Cardiac septum (tissue), 1 donor: ENCODE measurements around the gene IQUB. TPM values are rescaled to one million over a fixed set of nuclear protein-coding genes. Genes with fewer than 3 reads are reported as not detected.
"Not testable (repeated sequence)": the region's sequence is repeated elsewhere in the genome, so short reads cannot be mapped to it uniquely, and the experiment has no call there.

Source experiments
- DNase-seq: peaks from one replicate; pipeline ENCODE4 v3.0.0-alpha.2; 2020; ENCODE audit warnings: low spot score
- intact Hi-C: fragments of 100-400 bp; cut with DNase I; formaldehyde crosslinking; loops from one replicate; pipeline ENCODE4 v1.14.0; 2022
- total RNA-seq: library from RNA; stranded (reverse); fragmentation: NEBNext Ultra II Directional; extraction: Animal tissue kit (Norgen Biotek cat#: 25700); gene quantifications from one replicate; pipeline ENCODE4 v1.2.1, GENCODE V29; 2021
- donor health status: DM: no; HTN: no; CAD: no.

IQUB gene
- total RNA-seq, 1 donor from 2014 or later: 0.78 TPM

GRCh38 chr7:123499211-123499970, 35.0 kb downstream of the IQUB start:
- intact Hi-C loops: loop anchor here (10.0 kb wide), 1 partner anchor 365 kb away; no protein-coding TSS in a partner anchor
- no peak for DNase-seq

- no peak for DNase-seq
- intact Hi-C loops: loop anchor here (10.0 kb wide), 1 partner anchor 366 kb away; no protein-coding TSS in a partner anchor
Measured at GRCh38 chr7:123498601-123499000, 35.8 kb downstream of the IQUB start.

- intact Hi-C loops: loop anchor here (10.0 kb wide), 1 partner anchor 367 kb away; no protein-coding TSS in a partner anchor
Measured at GRCh38 chr7:123498031-123498430, 36.4 kb downstream of the IQUB start.

GRCh38 chr7:123494193-123494796, 40.1 kb downstream of the IQUB start:
- DNase-seq: no peak
- intact Hi-C loops: loop anchor here (5.0 to 10.0 kb wide), 2 partner anchors 43 to 371 kb away; no protein-coding TSS in a partner anchor

More at GRCh38 chr7:123498031-123498430, 36.4 kb downstream of the IQUB start:
- DNase-seq: no peak

GRCh38 chr7:123492485-123492884, 41.9 kb downstream of the IQUB start:
- DNase-seq: no peak
- intact Hi-C loops: loop anchor here (5.0 to 10.0 kb wide), 2 partner anchors 45 to 372 kb away; no protein-coding TSS in a partner anchor

GRCh38 chr7:123485721-123486120, 48.7 kb downstream of the IQUB start:
- intact Hi-C loops: no loop called here

GRCh38 chr7:123485187-123485586, 49.2 kb downstream of the IQUB start:
- intact Hi-C loops: no loop called here
- DNase-seq: no peak

More at GRCh38 chr7:123485721-123486120, 48.7 kb downstream of the IQUB start:
- DNase-seq: no peak

GRCh38 chr7:123484199-123484598, 50.2 kb downstream of the IQUB start:
- DNase-seq: no peak
- intact Hi-C loops: no loop called here

GRCh38 chr7:123480107-123480506, 54.3 kb downstream of the IQUB start:
- intact Hi-C loops: no loop called here
- DNase-seq: no peak

GRCh38 chr7:123478056-123478455, 56.3 kb downstream of the IQUB start:
- DNase-seq, intact Hi-C loops: not testable (repeated sequence)

- intact Hi-C loops: no loop called here
- no peak for DNase-seq
Measured at GRCh38 chr7:123472750-123473445, 61.5 kb downstream of the IQUB start.

GRCh38 chr7:123472327-123472726, 62.1 kb downstream of the IQUB start:
- intact Hi-C loops: no loop called here
- no peak for DNase-seq

GRCh38 chr7:123468303-123468702, 66.1 kb downstream of the IQUB start:
- DNase-seq: no peak
- intact Hi-C loops: no loop called here

- intact Hi-C loops: no loop called here
- no peak for DNase-seq
Measured at GRCh38 chr7:123463890-123464289, 70.5 kb downstream of the IQUB start.

GRCh38 chr7:123460616-123461015, 73.8 kb downstream of the IQUB start:
- intact Hi-C loops: no loop called here
- no peak for DNase-seq

- DNase-seq: no peak
- intact Hi-C loops: no loop called here
Measured at GRCh38 chr7:123455965-123456470, 78.4 kb downstream of the IQUB start.

GRCh38 chr7:123440101-123440548, 94.3 kb downstream of the IQUB start:
- intact Hi-C loops: no loop called here
- no peak for DNase-seq

- intact Hi-C loops: no loop called here
Measured at GRCh38 chr7:123439191-123439590, 95.2 kb downstream of the IQUB start.

GRCh38 chr7:123437447-123437995, 96.9 kb downstream of the IQUB start:
- DNase-seq: no peak
- intact Hi-C loops: no loop called here

More at GRCh38 chr7:123439191-123439590, 95.2 kb downstream of the IQUB start:
- DNase-seq: no peak
